Right ventricle myocardium superior (tissue), 1 donor: ENCODE measurements around the gene CD58. TPM values are rescaled to one million over a fixed set of nuclear protein-coding genes. Genes with fewer than 3 reads are reported as not detected.
"Not testable (repeated sequence)": the region's sequence is repeated elsewhere in the genome, so short reads cannot be mapped to it uniquely, and the experiment has no call there.

Source experiments
- ATAC-seq: fragments of 200-7000 bp; cut with Tn5 transposase; one replicate; pipeline ENCODE4 v1.9.1; 2020; ENCODE audit warnings: mild to moderate bottlenecking; ENCODE audit not compliant: poor library complexity
- DNase-seq: peaks from one replicate; pipeline ENCODE4 v3.0.0-alpha.2; 2020
- intact Hi-C: fragments of 100-400 bp; cut with DNase I; formaldehyde crosslinking; loops from one replicate; pipeline ENCODE4 v1.11.2; 2022
- long read RNA-seq: library from polyadenylated mRNA; unstranded; transcript quantifications from one replicate; pipeline ENCODE4 v2.0.0, GENCODE V29; 2021
- total RNA-seq: library from RNA; stranded (reverse); fragmentation: NEBNext Ultra II Directional; extraction: Animal tissue kit (Norgen Biotek cat#: 25700); gene quantifications from one replicate; pipeline ENCODE4 v1.2.1, GENCODE V29; 2021
- donor health status: DM: no; HTN: yes; CAD: no; lungs with severe emphysema.

The CD58 gene
- 31.3 TPM for total RNA-seq
- long read RNA-seq, transcript CD58-202 (6 exons, 1,098 nt) = major isoform, 43 of 52 reads
- long read RNA-seq, partial matches to known transcripts = 0 of 52 reads
- long read RNA-seq, other reads (novel, unspliced or antisense) = 2 of 52 reads

GRCh38 chr1:116570358-116571214 lies at the start of gene CD58:
Gene CD58 (minus strand): TSS chr1:116571026. CDS start chr1:116570972, 54 bp downstream.
- DNase-seq = peak; percentile 96
- ATAC-seq = peak; percentile 94
- intact Hi-C loops = loop anchor here (5.0 kb wide), 1 partner anchor 102 kb away; no protein-coding TSS in a partner anchor

GRCh38 chr1:116620392-116620791 lies 49.6 kb upstream of the CD58 start:
- intact Hi-C loops, DNase-seq, ATAC-seq: not testable (repeated sequence)

DNA sequence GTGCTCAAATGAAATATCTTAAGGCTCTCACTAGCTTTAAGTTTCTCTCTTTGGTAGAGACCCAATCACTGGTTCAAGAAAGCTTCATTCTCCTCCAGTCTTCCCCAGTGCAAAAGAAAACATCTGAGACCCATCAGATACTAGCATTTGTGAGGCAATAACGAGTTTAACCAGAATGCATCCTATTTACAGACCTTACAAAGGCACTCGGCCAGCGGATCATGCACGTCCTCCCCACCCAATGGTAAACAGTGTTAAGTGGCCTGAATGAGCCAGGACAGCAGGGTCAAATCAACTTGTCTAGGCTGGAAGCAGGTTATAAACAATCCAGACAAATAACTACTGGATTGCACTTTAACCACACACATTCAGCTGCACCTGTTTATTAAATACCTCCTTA lies 48.3 kb upstream of the CD58 start:
- DNase-seq = peak; percentile 45
- ATAC-seq, intact Hi-C loops: not testable (repeated sequence)

- intact Hi-C loops, ATAC-seq, DNase-seq: not testable (repeated sequence)
Observed at GRCh38 chr1:116617808-116618207, 47.0 kb upstream of the CD58 start.

- intact Hi-C loops, DNase-seq: not testable (repeated sequence)
- ATAC-seq = peak; percentile 70
Observed at GRCh38 chr1:116613825-116614224, 43.0 kb upstream of the CD58 start.

GRCh38 chr1:116609801-116610371 lies 39.1 kb upstream of the CD58 start:
- intact Hi-C loops, ATAC-seq, DNase-seq: not testable (repeated sequence)

DNA sequence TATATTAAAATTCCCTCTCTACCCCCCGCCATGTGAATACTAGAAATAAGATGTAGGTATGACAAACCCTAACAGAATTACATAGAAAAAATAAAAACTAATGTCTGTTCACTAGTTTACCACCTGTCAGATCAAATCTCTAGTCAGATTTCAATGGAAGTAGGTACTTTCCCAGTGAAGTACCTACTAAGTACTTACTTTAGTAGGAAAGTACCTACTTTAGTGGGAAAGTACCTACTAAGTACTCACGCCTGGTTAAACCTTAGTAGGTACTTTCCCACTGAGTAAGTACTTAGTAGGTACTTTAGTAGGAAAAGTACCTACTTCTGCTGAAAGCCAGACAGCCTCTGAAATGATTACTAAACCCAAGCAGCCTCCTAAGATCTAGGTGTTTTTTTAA lies 38.0 kb upstream of the CD58 start:
- DNase-seq, intact Hi-C loops, ATAC-seq: not testable (repeated sequence)

DNA sequence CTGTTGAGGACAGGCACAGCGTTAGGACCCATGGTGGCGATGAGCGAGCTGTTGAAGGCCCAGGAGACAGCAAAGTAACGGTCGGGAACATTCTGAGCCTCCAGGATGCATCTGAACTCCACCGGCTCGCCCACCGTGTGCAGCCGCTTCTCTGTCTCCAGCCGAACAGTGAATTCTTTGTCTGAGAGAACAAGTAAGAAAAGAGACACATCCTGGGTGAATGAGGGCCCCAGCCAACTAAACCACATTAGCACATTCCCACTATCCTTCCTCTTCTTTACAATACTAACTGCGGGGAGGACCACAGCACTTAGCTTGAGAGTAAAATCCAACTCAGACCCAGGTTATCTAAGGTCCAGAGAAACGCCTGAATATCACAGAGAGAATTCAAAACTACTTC lies 37.3 kb upstream of the CD58 start:
- ATAC-seq, intact Hi-C loops, DNase-seq: not testable (repeated sequence)

GRCh38 chr1:116607463-116607862 lies 36.6 kb upstream of the CD58 start:
- ATAC-seq = peak; percentile 62
- intact Hi-C loops, DNase-seq: not testable (repeated sequence)

DNA sequence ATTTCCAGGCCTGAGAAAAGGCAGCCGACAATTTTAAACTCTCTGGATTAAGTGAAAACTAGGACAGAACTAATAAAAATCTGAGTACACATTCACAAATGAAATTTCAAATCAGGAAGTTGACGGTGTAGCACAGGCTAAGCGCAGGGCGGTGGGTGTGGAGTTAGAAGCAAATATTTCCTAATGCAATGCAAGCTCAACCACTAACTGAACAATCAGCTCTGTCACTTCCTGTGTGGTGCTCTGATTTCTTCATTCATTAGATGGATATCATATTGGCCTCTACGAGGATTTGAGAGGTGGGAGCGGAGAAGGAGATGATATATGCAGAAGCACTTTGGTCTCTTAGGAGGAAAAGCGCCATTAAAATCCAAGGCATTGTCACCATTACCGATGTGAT lies 35.2 kb upstream of the CD58 start:
- peak; percentile 57 for ATAC-seq
- peak; percentile 55 for DNase-seq
- intact Hi-C loops = not testable (repeated sequence)

DNA sequence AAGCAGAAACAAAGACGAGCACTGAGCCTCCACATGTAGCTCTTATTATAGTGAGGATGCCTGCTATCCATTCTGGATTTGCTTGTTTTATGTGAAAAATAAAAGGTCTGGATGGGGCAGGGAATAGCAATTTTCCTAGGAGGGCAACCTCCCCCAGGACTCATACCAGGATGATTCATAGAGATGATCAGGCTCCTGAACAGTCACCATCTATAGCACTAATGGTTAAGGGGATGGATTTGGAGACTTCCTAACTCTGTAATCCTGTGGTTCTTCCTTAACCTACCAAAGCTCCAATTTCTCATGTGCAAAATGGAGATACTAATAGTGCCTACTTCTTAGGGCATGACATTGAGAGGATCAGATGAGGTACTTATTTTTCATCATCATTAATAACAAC lies 34.5 kb upstream of the CD58 start:
- DNase-seq = no peak
- intact Hi-C loops = no loop called here
- ATAC-seq = no peak

DNA sequence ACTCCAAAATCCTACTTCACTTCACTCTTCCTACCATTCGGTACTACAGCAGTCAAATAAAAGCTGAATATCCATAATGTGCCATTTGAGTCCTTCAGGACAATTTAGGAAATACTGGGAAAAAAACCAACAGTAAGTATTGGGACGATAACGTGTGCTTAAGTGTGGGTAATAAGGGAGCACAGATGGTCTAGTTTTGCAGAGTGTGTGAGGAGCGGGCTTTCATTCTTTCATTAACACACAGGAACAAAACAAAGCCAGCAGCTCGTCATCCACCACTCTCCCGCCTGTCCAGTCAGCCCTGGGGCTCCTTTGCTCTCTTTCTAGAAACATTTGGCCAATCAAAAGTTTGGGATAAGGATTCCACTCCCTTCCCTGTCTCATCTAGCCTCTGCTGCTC lies 33.6 kb upstream of the CD58 start:
- ATAC-seq, DNase-seq, intact Hi-C loops: not testable (repeated sequence)

DNA sequence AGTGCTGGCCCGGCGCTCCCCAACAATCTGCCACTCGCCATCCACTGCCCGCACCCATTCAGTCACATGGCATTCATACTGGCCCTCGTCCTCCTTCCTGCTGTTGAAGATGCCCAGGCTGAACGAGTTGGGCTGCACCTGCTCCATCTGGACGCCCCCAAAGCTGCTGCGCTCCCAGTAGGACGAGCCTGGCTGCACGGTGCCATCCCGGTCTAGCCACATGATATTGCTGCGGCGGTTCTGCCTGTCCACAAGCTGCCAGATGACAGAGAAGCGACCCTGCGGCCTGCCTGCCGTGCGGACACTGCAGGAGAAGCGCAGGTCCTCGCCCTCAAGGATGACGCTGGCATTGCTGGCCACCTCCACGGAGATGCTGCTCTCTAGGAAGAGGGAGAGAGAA lies 32.8 kb upstream of the CD58 start:
- intact Hi-C loops, DNase-seq, ATAC-seq: not testable (repeated sequence)

DNA sequence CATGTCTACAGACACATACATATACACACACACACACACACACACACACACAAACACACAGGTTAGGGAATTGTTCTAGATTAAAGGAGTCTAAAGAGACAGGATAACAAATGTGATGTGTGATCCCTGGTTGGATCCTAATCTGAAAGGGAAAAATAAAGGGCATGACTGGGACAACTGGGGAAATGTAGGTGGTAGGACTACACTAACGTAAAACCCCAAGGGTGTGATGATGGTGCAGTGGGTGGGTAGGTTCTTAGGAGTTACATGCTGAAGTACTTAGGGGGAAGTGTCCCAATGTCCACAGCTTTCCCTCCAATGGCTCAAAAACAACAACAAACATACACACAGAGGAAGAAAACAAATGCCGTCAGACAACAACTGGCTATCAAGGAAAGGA lies 28.5 kb upstream of the CD58 start:
- DNase-seq, ATAC-seq, intact Hi-C loops: not testable (repeated sequence)

DNA sequence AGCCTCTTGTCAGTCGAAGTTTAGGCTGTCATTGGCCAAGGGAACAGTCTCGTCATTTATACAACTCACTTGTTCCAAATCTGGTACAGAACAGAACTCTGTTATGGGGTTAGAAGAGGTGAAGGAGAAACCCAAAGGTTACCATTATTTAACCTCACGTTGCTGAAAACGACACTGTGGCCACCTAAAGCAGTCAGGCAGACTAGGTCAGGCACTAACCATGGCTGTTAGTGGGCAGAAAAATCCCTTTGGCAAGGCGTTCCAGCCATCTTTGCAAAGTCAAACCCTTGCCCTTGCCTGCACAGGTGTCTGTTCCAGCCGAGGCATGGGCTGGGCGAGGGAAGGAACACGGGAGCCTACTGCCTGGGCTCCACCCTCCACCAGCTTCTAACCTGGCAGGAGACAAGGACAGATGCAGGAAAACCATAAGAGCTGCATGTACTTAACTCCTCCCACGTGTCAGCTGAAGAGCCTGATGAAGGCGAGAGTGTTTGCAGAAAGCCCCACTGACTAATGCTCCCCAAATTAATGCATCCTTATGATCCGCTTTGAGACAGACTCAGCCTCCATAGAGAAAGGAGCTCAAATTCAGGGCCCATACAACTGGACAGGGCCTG lies 27.7 kb upstream of the CD58 start:
- DNase-seq, intact Hi-C loops: not testable (repeated sequence)

DNA sequence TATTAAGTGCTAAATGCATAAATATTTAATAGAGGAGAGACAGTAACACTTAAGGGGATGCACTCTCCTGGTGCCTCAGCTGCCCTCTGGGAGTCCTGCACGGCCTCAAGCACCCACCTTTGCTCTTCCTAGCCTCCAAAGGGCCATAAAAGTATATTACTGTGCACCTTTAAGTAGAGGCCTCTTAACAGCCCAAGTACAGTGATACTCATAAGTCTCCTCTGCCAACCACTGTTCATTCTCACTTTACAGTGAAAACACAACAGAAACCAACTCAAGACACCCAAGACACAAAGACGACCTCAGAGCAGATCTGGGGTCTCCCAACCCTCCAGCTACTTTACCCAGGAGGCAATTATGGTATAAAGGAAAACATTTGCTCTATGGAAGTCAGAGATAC lies 26.6 kb upstream of the CD58 start:
- intact Hi-C loops, DNase-seq, ATAC-seq: not testable (repeated sequence)

More for the DNA sequence above, 27.7 kb upstream of the CD58 start:
- ATAC-seq = not testable (repeated sequence)

DNA sequence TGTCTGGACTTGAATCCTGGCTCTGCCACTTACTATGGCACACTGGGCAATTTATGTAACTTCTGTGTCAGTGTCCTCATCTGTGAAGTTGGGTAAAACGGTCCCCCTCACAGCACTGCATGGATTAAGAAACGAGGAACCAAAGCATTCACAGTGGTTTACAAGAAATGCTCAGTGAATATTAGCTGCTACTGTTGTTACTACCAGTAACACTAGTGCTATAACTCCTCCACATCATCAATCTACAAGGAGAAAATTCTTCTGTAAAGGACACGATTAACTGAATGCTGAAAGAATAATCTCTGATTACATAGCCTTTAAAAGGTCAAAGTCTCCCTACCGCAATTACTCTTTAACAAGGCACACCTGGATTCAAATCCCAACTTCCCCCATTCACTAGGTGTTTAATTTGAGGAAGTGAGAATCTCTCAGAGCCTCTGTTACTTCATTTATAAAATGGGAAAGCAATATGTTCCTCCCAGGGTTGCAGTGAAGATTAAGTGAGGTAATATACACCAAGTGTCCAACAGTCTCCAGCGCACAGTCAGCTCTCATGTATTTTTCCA lies 26.0 kb upstream of the CD58 start:
- DNase-seq, intact Hi-C loops, ATAC-seq: not testable (repeated sequence)

DNA sequence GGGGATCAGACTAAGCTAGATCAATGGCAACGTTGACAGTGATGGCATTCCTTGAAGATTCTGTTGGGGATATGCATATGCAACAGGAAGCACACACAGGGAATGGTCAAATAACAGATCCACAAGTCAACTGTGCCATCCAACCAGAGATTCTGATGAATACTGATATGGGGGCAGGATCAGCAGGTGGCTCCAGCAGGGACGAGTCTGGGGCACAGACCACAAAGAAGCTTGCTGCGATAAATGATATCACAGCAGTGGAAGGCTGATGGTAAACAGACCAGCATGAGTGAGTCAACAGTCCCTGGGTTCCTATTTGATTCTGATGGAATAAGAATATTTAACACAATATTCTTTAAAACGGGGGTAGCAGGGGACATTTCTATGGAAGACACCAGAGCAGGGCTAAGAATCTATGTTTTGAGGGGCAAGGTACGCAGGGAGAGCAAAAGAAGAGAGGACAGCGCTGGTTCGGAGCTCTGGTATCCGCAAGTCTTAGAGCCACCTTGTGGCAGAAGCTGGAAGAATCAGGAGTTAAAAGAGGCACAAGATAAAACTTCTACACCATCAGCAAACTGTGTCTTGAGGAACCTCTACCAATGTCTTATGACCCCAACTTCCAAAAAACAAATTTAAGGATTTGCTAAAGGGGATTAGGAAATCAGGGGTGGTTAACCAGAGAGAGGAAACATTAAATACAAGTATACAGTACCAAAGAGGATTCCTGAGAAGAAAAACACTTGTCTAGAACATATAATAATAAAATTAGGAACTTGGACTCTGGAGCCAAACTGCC lies 25.3 kb upstream of the CD58 start:
- peak; percentile 29 for ATAC-seq
- intact Hi-C loops = not testable (repeated sequence)

More for the DNA sequence above, 25.3 kb upstream of the CD58 start:
- not testable (repeated sequence) for DNase-seq
